ENCODE results near the gene ATP2B2. TPM values are rescaled to one million over a fixed set of nuclear protein-coding genes. Genes with fewer than 3 reads are reported as not detected.

Gene ATP2B2
- total and polyA plus RNA-seq, 8 donors: 0.01 to 0.18 (median 0.06) TPM; not detected in 1

DNA sequence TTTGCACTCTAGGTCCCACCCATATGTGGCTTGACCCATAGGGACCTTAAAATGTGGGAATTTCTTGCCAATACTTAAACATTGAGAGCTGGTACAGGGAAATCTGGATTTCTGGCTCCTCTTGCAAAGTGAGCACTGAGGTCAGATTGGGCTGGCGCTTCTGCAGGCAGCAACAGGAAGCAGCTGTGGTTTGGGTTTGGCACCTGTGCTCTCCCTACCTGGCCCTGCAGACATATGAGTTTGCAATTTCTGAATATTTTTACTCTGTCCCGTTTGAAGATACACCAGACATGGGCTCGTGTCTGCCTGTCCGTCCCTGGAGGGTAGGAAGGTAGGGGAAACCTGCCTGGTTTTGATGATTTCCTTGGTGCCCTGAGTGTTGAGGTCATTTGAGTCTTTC lies 109.7 kb downstream of the ATP2B2 start:
- Histone ChIP-seq H3K27me3 (no peaks in the 10 kb centered on the region), H3K36me3 (no peaks in the 10 kb centered on the region), H3K4me3 (no peak overlapping the region), H3K27ac (no peak overlapping the region), H3K9me3 (no peaks in the 10 kb centered on the region), H3K4me1 (no peaks in the 10 kb centered on the region)
- no peak for DNase-seq
- intact Hi-C loops (cut with DNase I): no loop called here
- TF ChIP-seq, protein P1, sequence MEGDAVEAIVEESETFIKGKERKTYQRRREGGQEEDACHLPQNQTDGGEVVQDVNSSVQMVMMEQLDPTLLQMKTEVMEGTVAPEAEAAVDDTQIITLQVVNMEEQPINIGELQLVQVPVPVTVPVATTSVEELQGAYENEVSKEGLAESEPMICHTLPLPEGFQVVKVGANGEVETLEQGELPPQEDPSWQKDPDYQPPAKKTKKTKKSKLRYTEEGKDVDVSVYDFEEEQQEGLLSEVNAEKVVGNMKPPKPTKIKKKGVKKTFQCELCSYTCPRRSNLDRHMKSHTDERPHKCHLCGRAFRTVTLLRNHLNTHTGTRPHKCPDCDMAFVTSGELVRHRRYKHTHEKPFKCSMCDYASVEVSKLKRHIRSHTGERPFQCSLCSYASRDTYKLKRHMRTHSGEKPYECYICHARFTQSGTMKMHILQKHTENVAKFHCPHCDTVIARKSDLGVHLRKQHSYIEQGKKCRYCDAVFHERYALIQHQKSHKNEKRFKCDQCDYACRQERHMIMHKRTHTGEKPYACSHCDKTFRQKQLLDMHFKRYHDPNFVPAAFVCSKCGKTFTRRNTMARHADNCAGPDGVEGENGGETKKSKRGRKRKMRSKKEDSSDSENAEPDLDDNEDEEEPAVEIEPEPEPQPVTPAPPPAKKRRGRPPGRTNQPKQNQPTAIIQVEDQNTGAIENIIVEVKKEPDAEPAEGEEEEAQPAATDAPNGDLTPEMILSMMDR (IDR thresholded peaks at IDR 0.05): no peak
- ATAC-seq: no peak

DNA sequence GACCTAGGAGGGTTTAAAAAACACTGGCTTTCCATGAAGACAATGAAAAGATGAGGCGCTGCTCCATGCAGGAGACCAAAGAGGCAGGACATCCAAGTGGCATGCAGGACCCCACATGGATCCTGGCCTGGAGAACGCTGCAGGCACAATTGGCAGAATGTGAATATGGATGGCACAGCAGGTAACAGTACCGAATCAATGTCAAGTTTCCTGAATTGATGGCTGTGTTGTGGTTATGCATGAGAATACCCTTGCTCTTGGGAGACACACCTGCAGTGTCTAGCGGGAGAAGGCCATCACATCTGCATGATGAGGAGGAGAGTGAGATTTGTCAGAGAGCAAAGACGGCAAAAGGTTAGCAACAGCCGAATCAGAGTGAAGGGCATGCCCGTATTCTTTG lies 110.2 kb downstream of the ATP2B2 start:
- ATAC-seq: no peak
- intact Hi-C loops (cut with DNase I): no loop called here
- Histone ChIP-seq H3K4me3 (no peak overlapping the region), H3K27ac (no peak overlapping the region), H3K36me3 (no peaks in the 10 kb centered on the region), H3K9me3 (no peaks in the 10 kb centered on the region), H3K4me1 (no peaks in the 10 kb centered on the region), H3K27me3 (no peaks in the 10 kb centered on the region)
- DNase-seq: no peak
- TF ChIP-seq, protein P1 (IDR thresholded peaks at IDR 0.05): no peak

DNA sequence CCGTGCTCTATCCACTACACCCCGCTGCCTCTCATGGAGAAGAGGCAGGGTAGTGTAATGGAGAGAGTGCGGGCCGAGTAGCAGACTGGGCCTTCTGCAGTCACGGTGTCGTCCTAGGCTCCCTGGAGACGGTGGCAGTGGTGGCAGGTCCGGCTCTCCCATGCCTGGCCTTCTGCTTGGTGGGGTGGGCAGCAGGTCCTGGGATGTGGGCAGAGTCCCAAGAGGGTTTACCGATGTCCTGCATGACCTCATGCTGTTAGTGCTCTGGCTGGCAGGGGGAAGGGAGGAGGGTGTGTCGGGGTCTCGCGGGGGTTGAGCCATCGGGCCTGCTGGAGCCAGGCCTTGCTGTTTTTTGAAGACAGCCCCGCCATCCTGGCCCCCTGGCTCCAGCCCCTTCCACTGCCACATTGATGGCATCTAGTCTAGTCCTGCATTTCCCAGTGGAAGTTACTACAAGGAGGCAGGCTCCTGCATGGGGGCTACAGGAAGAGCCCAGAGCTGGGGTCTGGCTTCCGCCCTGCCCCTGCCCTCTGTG lies 110.8 kb downstream of the ATP2B2 start:
- DNase-seq (peak in 1 of 4 donors; percentile 57), ATAC-seq (no peak)
- Histone ChIP-seq H3K4me1 (no peaks in the 10 kb centered on the region), H3K36me3 (no peaks in the 10 kb centered on the region), H3K27ac (no peak overlapping the region), H3K27me3 (no peaks in the 10 kb centered on the region), H3K9me3 (no peaks in the 10 kb centered on the region), H3K4me3 (no peak overlapping the region)
- intact Hi-C loops (cut with DNase I): no loop called here
- TF ChIP-seq, protein P1 (IDR thresholded peaks at IDR 0.05): no peak

DNA sequence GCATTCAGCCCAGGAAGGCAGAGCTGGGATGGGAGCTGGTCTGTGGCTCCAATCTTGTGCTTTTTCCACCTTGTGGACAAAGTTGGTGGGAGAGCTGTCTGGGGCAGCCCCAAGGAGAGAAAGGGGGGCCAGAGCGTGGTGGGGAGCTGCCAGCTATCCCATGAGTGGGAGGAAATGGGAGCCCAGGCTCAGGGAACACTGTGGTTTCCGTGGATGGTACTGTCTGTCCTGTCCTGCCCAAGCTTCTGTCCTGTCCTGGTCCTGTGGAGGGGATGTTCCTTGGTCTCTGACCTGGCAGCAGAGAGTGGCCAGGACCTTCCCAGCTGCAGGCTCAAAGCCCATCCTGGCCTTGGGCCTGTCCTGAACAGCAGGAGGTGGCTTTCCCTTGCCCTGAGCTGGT lies 111.9 kb downstream of the ATP2B2 start:
- ATAC-seq: no peak
- DNase-seq: peak in 1 of 4 donors; percentile 28
- H3K27me3 ChIP-seq: no peaks in the 10 kb centered on the region
- H3K27ac ChIP-seq: no peak overlapping the region
- TF ChIP-seq, protein P1 (IDR thresholded peaks at IDR 0.05): no peak
- no peaks in the 10 kb centered on the region for H3K4me1 ChIP-seq
- intact Hi-C loops (cut with DNase I): no loop called here
- no peaks in the 10 kb centered on the region for H3K36me3 ChIP-seq
- H3K9me3 ChIP-seq: peaks cover 0 to 7% of the 10 kb centered on the region in 2 donors
- no peak overlapping the region for H3K4me3 ChIP-seq

DNA sequence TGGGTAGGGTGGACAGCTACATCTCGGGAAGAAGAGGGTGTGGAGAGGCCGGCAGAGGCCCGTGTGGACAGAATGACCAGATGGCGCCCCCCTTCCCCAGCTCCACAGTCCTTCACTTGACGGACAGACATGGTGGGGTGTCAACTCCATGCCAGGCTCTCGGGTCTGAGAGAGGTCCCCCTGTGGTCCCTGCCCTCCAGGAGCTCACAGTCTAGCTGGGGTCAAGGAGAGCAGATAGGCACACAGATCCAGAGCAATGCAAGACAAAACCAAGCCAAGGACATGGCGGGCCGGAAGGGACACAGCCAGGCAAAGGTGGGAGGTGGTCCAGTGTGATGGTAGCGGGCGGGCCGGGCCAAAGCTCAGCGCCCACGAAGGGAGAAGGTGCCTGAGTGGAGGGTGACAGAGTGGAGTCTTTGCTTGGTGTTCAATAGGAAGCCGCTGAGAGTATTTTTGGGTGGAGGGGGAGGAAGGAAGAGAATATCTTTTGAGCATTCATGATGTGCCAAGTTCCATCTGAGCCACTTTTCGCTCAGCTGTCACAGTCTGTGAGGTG lies 112.4 kb downstream of the ATP2B2 start:
- Histone ChIP-seq H3K9me3 (peaks cover 0 to 13% of the 10 kb centered on the region in 2 donors), H3K27ac (no peak overlapping the region), H3K4me3 (no peak overlapping the region), H3K4me1 (no peaks in the 10 kb centered on the region), H3K36me3 (no peaks in the 10 kb centered on the region), H3K27me3 (no peaks in the 10 kb centered on the region)
- intact Hi-C loops (cut with DNase I): no loop called here
- ATAC-seq (no peak), DNase-seq (peak in 1 of 4 donors; percentile 50)
- TF ChIP-seq, protein P1 (IDR thresholded peaks at IDR 0.05): no peak

All from left lung (tissue), 10 donors.